Heart right ventricle (tissue), 16 donors: Measurements from ENCODE around the gene PLEKHA7. TPM values are rescaled to one million over a fixed set of nuclear protein-coding genes. Genes with fewer than 3 reads are reported as not detected.

Experiments used
- ATAC-seq, 8 donors: fragments of 200-7000 bp; cut with Tn5 transposase; one replicate each; pipeline ENCODE4 v1.9.1; 2020; ENCODE audit warnings: mild to moderate bottlenecking in 8 of 8, moderate library complexity in 8 of 8, moderate number of reproducible peaks in 1 of 8
- DNase-seq, 2 donors: peaks; one replicate each; pipeline ENCODE4 v3.0.0-alpha.2; 2020
- H3K27ac ChIP-seq, 10 donors: fragments of 200-600 bp; sonication (generic) in 2 of 10; one replicate each; pipeline versions ENCODE4 v1.5.0 to v1.8.0; 2020 to 2022; ENCODE audit warnings: mild to moderate bottlenecking in 3 of 10
- H3K27me3 ChIP-seq, 7 donors: fragments of 200-600 bp; one replicate each; pipeline ENCODE4 v1.8.0; 2021 to 2022; ENCODE audit warnings: mild to moderate bottlenecking in 2 of 7
- H3K36me3 ChIP-seq, 9 donors: fragments of 200-600 bp; sonication (generic) in 1 of 9; one replicate each; pipeline versions ENCODE4 v1.5.0 to v1.8.0; 2020 to 2022; ENCODE audit warnings: mild to moderate bottlenecking in 2 of 9
- H3K4me1 ChIP-seq, 9 donors: fragments of 200-600 bp; sonication (generic) in 1 of 9; one replicate each; pipeline versions ENCODE4 v1.5.0 to v1.8.0; 2020 to 2022; ENCODE audit warnings: mild to moderate bottlenecking in 4 of 9
- H3K4me3 ChIP-seq, 10 donors: fragments of 200-600 bp; sonication (generic) in 2 of 10; one replicate each; pipeline versions ENCODE4 v1.5.0 to v1.8.0; 2020 to 2022; ENCODE audit warnings: mild to moderate bottlenecking in 7 of 10, moderate library complexity in 2 of 10
- H3K9me3 ChIP-seq, 11 donors: fragments of 200-600 bp in 10 of 11; sonication (generic) in 2 of 11; one replicate each; pipeline versions ENCODE4 v1.5.0 to v1.8.0; 2013 to 2022; ENCODE audit warnings: mild to moderate bottlenecking in 2 of 11, control low read depth in 1 of 11, moderate library complexity in 1 of 11
- CTCF ChIP-seq, 9 donors: fragments of 200-600 bp; sonication (generic) in 2 of 9; IDR thresholded peaks; one replicate each; pipeline versions ENCODE4 v1.5.0 to v1.8.0; 2021 to 2022; ENCODE audit warnings: antibody characterized with exemption in 9 of 9, mild to moderate bottlenecking in 5 of 9, moderate library complexity in 1 of 9
- WGBS, 2 donors: extraction: QIAGEN DNeasy Blood & Tissue Kit; methylation state at CpG; one replicate each; pipeline ENCODE4 v1.1.7; 2013; ENCODE audit warnings: inconsistent platforms in 1 of 2; 5-methylcytosine and 5-hydroxymethylcytosine counted together
- intact Hi-C, 10 donors: fragments of 100-400 bp; cut with DNase I; formaldehyde crosslinking; loops; one replicate each; pipeline versions ENCODE4 v1.11.1 to v1.14.2; 2022
- polyA plus RNA-seq, 2 donors: library from polyadenylated mRNA; stranded (reverse); fragments of 200-250 nt; gene quantifications; one replicate each; pipeline ENCODE4 v1.2.3, GENCODE V29; 2013
- total RNA-seq, 10 donors: library from RNA; stranded (reverse); fragmentation: NEBNext Ultra II Directional in 3 of 10; extraction: Animal tissue kit (Norgen Biotek cat#: 25700) in 3 of 10; gene quantifications; one replicate each; pipeline versions ENCODE4 v1.2.1 to v1.2.4, GENCODE V29; 2021 to 2023
- donor health status: Arrhythmogenic right ventricular cardiomyopathy.
- donor health status: ischemic (EF 13 %, LVEDD 7.1; RV severe dilation, severe dysfunction).
- donor health status: healthy with polysubstance abuse.
- donor health status: DM: no; HTN: yes; CAD: no.
- donor health status: DM: no; HTN: no; CAD: no.
- donor health status: ischemic (EF 25% LVEDD 6.9; RV normal size, moderate dysfunction).
- donor health status: ischemic (EF 25% LVEDD 5.7; RV mildly dilated, moderate dysfunction).
- donor health status: healthy.
- donor health status: DM: yes; HTN: yes; CAD: no.
- donor health status: Ischemic cardiomyopathy.
- donor health status: ischemic (EF 35%, LVEDD 5.7; RV mildly dilated, moderate dysfunction).
- donor health status: nonischemic (EF 11% LVEDD 7.7; RV severe dilation, severe dysfunction).
- donor health status: DM: yes; HTN: yes; CAD: no.
- donor health status: PGD.
- donor health status: ischemic (EF 29% LVEDD 5.4; RV normal size, mild dysfunction).
- donor health status: nonischemic (EF 23%, LVEDD 6.1; RV moderate dilation, normal function).

Gene PLEKHA7
- total and polyA plus RNA-seq, 12 donors: 15.3 to 46.9 (median 24.0) TPM

DNA sequence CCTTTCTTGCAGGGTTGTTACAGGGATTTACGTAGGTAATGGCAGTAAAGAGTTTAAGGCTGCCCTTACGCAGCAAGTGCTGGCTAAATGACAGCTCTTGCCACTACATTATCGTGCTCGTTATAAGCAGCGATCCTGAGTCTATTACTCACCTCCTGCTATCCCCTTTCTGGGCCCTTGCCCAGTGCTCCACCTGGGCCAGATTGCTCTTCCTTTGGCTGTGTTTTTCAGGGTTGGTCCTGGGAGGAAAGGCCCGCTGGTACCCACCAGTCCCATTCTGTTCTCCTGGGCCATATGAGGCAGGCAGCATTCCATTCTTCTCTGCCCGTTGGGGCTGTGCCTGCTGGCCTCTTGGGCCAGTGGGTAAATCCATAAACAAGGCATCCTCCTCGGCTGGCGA, 188.2 kb downstream of the PLEKHA7 start:
- intact Hi-C loops: no loop called here
- H3K4me1 ChIP-seq: peaks cover 0 to 29% (median 16%) of the 10 kb centered on the region in 9 donors

DNA sequence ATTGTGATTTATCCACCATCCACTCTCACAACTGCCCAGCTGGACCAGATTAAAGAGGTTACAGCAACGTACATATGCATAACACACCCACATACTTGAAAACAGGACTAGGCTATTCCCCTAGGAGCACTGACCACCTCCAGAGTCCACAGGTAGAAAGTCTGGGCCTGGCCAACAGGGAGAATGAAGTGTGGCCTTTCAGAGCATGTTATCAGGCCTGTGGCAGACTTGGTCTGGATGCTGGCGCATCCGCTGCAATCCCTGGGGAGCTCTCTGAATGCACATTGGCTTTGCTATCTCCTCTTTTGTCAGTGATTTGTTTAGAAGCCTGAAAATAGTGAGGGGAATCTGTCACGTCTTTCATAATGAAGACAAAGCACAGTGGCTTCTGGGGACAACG, 189.1 kb downstream of the PLEKHA7 start:
- Histone ChIP-seq H3K9me3 (no peaks in the 10 kb centered on the region), H3K27ac (no peak overlapping the region), H3K27me3 (no peaks in the 10 kb centered on the region), H3K4me3 (no peak overlapping the region), H3K4me1 (peaks cover 0 to 38% (median 23%) of the 10 kb centered on the region in 9 donors), H3K36me3 (peaks cover 0 to 39% (median 0%) of the 10 kb centered on the region in 9 donors)
- no peak for TF ChIP-seq CTCF (IDR thresholded peaks at IDR 0.05)
- DNase-seq: no peak
- no peak for ATAC-seq
- intact Hi-C loops: no loop called here
- WGBS, 2 donors: 52 to 64% methylated on average over 5 of the region's 5 CpGs

More for the DNA sequence above, 188.2 kb downstream of the PLEKHA7 start:
- no peak overlapping the region for H3K4me3 ChIP-seq
- no peaks in the 10 kb centered on the region for H3K9me3 ChIP-seq
- 53 to 66% methylated on average over 9 of the region's 9 CpGs for WGBS, 2 donors
- no peak for DNase-seq
- ATAC-seq: peak in 5 of 8 donors; percentile 18 to 51 (median 43)
- H3K36me3 ChIP-seq: peaks cover 0 to 39% (median 0%) of the 10 kb centered on the region in 9 donors
- H3K27ac ChIP-seq: peak overlapping the region in 2 of 10 donors; percentile 0 to 39
- no peaks in the 10 kb centered on the region for H3K27me3 ChIP-seq
- TF ChIP-seq CTCF (IDR thresholded peaks at IDR 0.05): no peak

- peak overlapping the region in 8 of 10 donors; percentile 9 to 75 (median 51) for H3K27ac ChIP-seq
- DNase-seq (peak; percentile 81 to 84), ATAC-seq (peak; percentile 53 to 84 (median 78))
- TF ChIP-seq CTCF (IDR thresholded peaks at IDR 0.05): peak; percentile 71 to 92 (median 86)
- 21 to 27% methylated on average over 8 of the region's 8 CpGs for WGBS, 2 donors
- H3K36me3 ChIP-seq: peaks cover 0 to 28% (median 0%) of the 10 kb centered on the region in 9 donors
- no peak overlapping the region for H3K4me3 ChIP-seq
- peaks cover 0 to 65% (median 50%) of the 10 kb centered on the region in 9 donors for H3K4me1 ChIP-seq
- no peaks in the 10 kb centered on the region for H3K27me3 ChIP-seq
- intact Hi-C loops: loop anchor here in 7 of 10 donors (1.0 to 5.0 kb wide), 7 partner anchors 32 to 242 kb away; no protein-coding TSS in a partner anchor
- no peaks in the 10 kb centered on the region for H3K9me3 ChIP-seq
These were observed 193.7 kb downstream of the PLEKHA7 start for GRCh38 chr11:16820324-16821092.

GRCh38 chr11:16818284-16818683, 195.9 kb downstream of the PLEKHA7 start:
- H3K4me3 ChIP-seq: no peak overlapping the region
- peak overlapping the region in 1 of 10 donors; percentile 69 for H3K27ac ChIP-seq
- H3K27me3 ChIP-seq: no peaks in the 10 kb centered on the region
- no peak for TF ChIP-seq CTCF (IDR thresholded peaks at IDR 0.05)
- peaks cover 0 to 25% (median 0%) of the 10 kb centered on the region in 9 donors for H3K36me3 ChIP-seq
- peaks cover 0 to 74% (median 69%) of the 10 kb centered on the region in 9 donors for H3K4me1 ChIP-seq
- ATAC-seq (no peak), DNase-seq (no peak)
- 59 to 66% methylated on average over 4 of the region's 4 CpGs for WGBS, 2 donors
- intact Hi-C loops: loop anchor here in 7 of 10 donors (10.0 kb wide), 4 partner anchors 57 to 247 kb away; no protein-coding TSS in a partner anchor
- no peaks in the 10 kb centered on the region for H3K9me3 ChIP-seq
